CD4-positive, alpha-beta T cell treated with Interleukin-1 beta for 1 hour (primary cell): ENCODE results near the gene POPDC3.
A peak's percentile ranks its signal among the peaks of the same experiment; 100 is the strongest.

Experiments
- DNase-seq, 2 donors: peaks; one replicate each; pipeline ENCODE4 v3.0.0-alpha.2; 2020 to 2022

POPDC3 gene

DNA sequence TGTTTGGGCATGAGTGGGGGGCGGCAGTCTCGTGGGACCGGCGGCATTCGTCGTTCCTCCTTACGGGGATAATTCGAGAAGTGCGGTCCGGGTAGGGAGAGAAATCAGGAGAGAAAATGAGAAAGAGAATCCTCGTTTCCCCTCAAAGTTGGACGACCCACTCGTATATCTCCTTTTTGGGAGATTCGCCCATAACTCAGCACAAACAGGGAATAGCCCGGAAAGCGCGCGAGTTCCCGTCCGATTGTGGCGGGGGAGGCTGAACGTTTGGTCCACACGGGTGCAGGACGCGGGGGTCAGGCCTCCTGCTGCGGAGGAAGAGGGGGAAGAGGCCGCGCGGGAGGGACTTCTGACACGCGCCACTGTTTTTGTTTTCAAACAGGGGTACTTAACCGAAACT, 42.4 kb downstream of the POPDC3 start:
- DNase-seq, result no peak

- peak in 1 of 2 donors; percentile 14 for DNase-seq
Observed at GRCh38 chr6:105136431-105137350, 43.1 kb downstream of the POPDC3 start.

DNA sequence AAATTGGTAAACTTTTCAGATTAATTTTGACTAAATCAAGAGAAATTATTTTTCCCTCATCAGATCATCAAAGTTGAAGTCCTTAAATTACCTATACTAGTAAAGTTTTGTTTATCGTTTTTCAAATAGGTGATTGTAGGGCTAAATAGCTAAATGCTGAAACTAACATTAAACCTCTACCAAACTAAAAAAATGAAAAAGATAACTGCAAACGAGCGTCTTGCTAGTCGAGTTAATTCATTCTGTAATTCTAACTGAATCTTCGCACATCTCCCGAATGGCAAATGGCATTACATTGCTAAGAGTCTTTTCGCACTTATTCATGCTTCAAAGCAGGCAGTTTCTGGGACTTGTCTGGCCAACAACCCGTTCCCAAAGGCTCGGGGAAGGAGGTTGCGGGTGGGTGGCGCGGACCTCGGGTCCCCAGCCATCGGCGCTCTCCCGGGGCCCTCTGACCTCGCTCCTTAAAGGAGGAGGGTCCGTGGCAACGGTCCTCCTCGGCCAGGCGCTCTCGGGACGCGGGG, 43.8 kb downstream of the POPDC3 start:
- no peak for DNase-seq

- no peak for DNase-seq
Observed at GRCh38 chr6:105135056-105135455, 44.8 kb downstream of the POPDC3 start.

DNA sequence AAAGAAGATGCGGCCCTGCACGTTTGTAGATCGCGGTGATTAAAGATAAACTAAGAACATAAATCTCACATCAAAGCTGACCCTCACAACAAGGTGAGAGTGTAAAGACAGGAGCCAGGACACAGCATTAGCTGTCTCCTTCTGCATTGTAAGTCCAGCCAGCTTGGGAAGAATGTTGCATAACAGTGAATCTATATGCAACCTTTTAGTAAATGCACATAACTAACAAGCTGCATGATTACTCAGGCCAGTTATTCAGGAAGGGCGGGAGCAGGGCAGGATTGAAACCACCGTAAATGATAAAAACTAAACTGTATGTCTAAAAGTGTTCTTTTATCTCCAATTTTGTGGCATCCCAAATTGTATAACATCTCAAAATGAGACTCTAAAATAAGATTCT, 57.1 kb downstream of the POPDC3 start:
- no peak for DNase-seq

GRCh38 chr6:105121981-105122380, 57.8 kb downstream of the POPDC3 start:
- DNase-seq, result no peak

- DNase-seq, result no peak
Observed at GRCh38 chr6:105120570-105120969, 59.2 kb downstream of the POPDC3 start.

- no peak for DNase-seq
Observed at GRCh38 chr6:105116150-105116549, 63.7 kb downstream of the POPDC3 start.

DNA sequence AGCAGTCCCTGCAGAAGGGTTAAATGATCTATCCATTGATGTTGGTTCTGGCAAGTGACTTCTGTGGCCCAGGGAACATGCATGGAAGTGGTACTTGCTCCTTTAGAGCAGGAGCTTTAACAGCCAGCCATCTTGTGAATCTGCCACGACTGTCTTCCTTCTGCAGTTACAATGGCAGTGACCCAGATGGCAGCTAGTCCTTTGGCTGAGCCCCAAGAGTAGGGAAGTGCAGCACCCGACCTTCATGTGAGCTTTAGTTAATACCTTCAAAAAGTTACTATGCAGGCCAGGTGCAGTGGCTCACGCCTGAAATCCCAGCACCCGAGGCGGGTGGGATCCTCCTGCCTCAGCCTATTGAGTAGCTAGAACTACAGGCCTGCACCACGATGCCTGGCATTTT, 66.4 kb downstream of the POPDC3 start:
- DNase-seq, result no peak

DNA sequence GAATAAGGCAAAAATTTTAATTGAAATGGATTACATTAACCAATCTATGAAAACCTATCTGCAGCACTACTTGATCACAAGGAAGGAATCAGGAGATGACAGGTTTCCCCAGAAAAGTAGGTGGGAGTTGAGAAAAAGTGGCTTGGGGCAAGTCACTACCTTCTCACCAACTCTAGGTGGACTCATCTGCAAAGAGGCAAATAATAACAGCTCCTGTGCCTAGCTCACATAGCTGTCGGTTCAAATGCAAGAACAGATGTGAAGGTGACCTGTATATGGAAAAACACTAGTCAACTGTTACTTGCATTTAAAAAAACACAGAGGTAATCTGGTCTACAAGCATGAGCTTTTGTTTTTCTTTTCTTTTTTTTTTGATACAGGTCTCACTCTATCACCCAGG, 67.2 kb downstream of the POPDC3 start:
- DNase-seq, result no peak

DNA sequence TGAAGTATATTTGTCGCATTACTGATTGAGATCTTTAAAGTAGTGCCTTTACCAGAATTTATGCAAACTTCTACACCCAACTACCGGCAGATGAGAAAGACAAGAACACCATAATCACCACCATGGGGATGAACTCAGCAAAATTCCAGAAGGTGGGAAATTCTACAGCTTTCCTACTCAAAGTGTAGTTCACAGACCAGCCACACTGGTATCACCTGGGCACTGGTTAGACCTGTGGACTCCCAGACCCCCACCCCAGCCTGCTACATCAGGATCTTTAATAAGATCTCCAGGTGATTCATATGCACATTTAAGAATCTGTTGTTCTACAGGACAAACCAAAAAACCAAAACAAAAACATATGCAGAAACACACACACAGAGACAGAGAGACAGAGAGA, 67.9 kb downstream of the POPDC3 start:
- DNase-seq, result no peak

DNA sequence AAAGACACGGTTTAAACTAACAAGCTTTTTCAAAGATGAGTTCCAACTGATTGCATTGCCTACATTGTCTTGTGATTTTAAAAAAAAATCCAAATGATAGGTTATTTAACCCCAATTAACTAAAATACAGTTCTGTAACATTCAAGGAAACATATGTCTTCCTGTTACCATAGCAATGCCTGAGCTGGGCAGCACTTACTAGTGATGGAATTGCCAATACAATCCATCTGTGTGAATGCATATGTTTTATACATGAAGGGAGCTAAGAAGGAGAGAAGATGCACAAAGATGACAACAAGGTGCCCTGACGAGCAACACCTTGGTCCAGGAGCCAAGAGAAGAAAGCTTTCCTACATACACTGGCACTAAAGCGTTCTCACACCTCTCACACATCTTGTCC, 68.7 kb downstream of the POPDC3 start:
- no peak for DNase-seq

GRCh38 chr6:105109955-105110895, 69.6 kb downstream of the POPDC3 start:
- no peak for DNase-seq

- DNase-seq, result no peak
Observed at GRCh38 chr6:105108631-105109262, 71.1 kb downstream of the POPDC3 start.
